SU-DHL-6 (cell line): ENCODE data around the gene NRAP.

Experiments used
- EZH2phosphoT487 ChIP-seq: fragments of 200-600 bp; sonication (generic), shearing (Covaris generic); conservative IDR thresholded peaks from 2 replicates; pipeline ENCODE4 v1.6.1; 2018; ENCODE audit warnings: mild to moderate bottlenecking, antibody characterized with exemption, low read length, moderate library complexity, mixed read lengths
- TF ChIP-seq, protein P1 (sequence below): fragments of 200-600 bp; sonication (generic); IDR thresholded peaks from one replicate; pipeline ENCODE4 v1.5.1; 2017; ENCODE audit warnings: antibody characterized with exemption, mild to moderate bottlenecking, low read length, moderate library complexity; ENCODE audit not compliant: insufficient read depth, poor library complexity, severe bottlenecking

GRCh38 chr10:113661332-113661731, 2.5 kb downstream of the NRAP start:
- TF ChIP-seq, protein P1, sequence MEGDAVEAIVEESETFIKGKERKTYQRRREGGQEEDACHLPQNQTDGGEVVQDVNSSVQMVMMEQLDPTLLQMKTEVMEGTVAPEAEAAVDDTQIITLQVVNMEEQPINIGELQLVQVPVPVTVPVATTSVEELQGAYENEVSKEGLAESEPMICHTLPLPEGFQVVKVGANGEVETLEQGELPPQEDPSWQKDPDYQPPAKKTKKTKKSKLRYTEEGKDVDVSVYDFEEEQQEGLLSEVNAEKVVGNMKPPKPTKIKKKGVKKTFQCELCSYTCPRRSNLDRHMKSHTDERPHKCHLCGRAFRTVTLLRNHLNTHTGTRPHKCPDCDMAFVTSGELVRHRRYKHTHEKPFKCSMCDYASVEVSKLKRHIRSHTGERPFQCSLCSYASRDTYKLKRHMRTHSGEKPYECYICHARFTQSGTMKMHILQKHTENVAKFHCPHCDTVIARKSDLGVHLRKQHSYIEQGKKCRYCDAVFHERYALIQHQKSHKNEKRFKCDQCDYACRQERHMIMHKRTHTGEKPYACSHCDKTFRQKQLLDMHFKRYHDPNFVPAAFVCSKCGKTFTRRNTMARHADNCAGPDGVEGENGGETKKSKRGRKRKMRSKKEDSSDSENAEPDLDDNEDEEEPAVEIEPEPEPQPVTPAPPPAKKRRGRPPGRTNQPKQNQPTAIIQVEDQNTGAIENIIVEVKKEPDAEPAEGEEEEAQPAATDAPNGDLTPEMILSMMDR: no peak
- no peak for TF ChIP-seq EZH2phosphoT487
